Caco-2 (cell line): ENCODE results near the gene HIVEP3. TPM values are rescaled to one million over a fixed set of nuclear protein-coding genes. Genes with fewer than 3 reads are reported as not detected.

Experiments used
- BruUV-seq: library from RNA; stranded (reverse); fragments of 400-500 nt; replicated peaks from 2 replicates; lab custom pipeline; 2021; lab: Mats Ljungman, UMichigan
- CTCF ChIA-PET: fragments of 300-600 bp; sonication (Branson Sonifier 250); formaldehyde crosslinking; loops from one replicate; lab custom pipeline; 2022; ENCODE audit warnings: antibody characterized with exemption; lab: Charles Lee
- POLR2A ChIA-PET: fragments of 300-600 bp; sonication (Branson Sonifier 250); formaldehyde crosslinking; loops from one replicate; lab custom pipeline; 2022; ENCODE audit warnings: antibody characterized with exemption; lab: Charles Lee
- DNase-seq, 2 experiments: peaks; one replicate each; pipeline versions ENCODE4 v3.0.0 to v3.0.0-alpha.2; 2020 to 2022
- H3K27me3 ChIP-seq: replicated peaks from 2 replicates; pipeline ENCODE4 v1.6.0; 2011; ENCODE audit warnings: low read length; ENCODE audit not compliant: control insufficient read depth, insufficient read depth
- H3K36me3 ChIP-seq: 2 replicates; pipeline ENCODE4 v1.5.1; 2011; ENCODE audit warnings: low read length; ENCODE audit not compliant: control insufficient read depth, insufficient read depth
- H3K4me1 ChIP-seq: fragments of 250-450 bp; sonication (Bioruptor Pico); 2 replicates; pipeline ENCODE4 v1.5.1; 2020; ENCODE audit warnings: mild to moderate bottlenecking
- H3K4me3 ChIP-seq: 2 replicates; pipeline ENCODE4 v1.5.1; 2011; ENCODE audit warnings: low read depth, mild to moderate bottlenecking, control low read depth, low read length
- H3K9me3 ChIP-seq: fragments of 250-450 bp; sonication (Bioruptor Pico); 2 replicates; pipeline ENCODE4 v1.5.1; 2020; ENCODE audit warnings: mild to moderate bottlenecking, moderate library complexity
- H3K27ac Mint-ChIP-seq: one replicate; pipeline ENCODE4 v1.8.0; 2022; ENCODE audit warnings: mixed read lengths; ENCODE audit not compliant: unreplicated experiment
- H3K27me3 Mint-ChIP-seq: one replicate; pipeline ENCODE4 v1.8.0; 2022; ENCODE audit warnings: mixed read lengths; ENCODE audit not compliant: insufficient read depth, unreplicated experiment
- H3K36me3 Mint-ChIP-seq: one replicate; pipeline ENCODE4 v1.8.0; 2022; ENCODE audit warnings: mild to moderate bottlenecking, mixed read lengths; ENCODE audit not compliant: insufficient read depth, unreplicated experiment
- H3K4me1 Mint-ChIP-seq: one replicate; pipeline ENCODE4 v1.8.0; 2022; ENCODE audit warnings: low read depth, mixed read lengths; ENCODE audit not compliant: unreplicated experiment
- H3K4me3 Mint-ChIP-seq: one replicate; pipeline ENCODE4 v1.8.0; 2022; ENCODE audit warnings: mild to moderate bottlenecking, moderate library complexity, mixed read lengths; ENCODE audit not compliant: unreplicated experiment
- H3K9me3 Mint-ChIP-seq: one replicate; pipeline ENCODE4 v1.8.0; 2022; ENCODE audit warnings: mixed read lengths; ENCODE audit not compliant: unreplicated experiment
- intact Hi-C: fragments of 100-400 bp; cut with micrococcal nuclease; formaldehyde crosslinking; loops from one replicate; pipeline ENCODE4 v1.10.0; 2022; ENCODE audit not compliant: unreplicated experiment
- total RNA-seq: library from RNA; stranded (reverse); gene quantifications from 2 replicates; pipeline ENCODE4 v1.2.3, GENCODE V29; 2022
- TF ChIP-seq, protein P1 (sequence below), 2 experiments: fragments of 200-600 bp in 1 of 2; IDR thresholded peaks; 1 replicate in 1 of 2; 2 replicates in 1 of 2; pipeline versions ENCODE4 v1.5.1 to v1.8.0; 2011 to 2022; ENCODE audit warnings: antibody characterized with exemption in 1 of 2, control low read depth in 1 of 2, inconsistent platforms in 1 of 2, low read depth in 1 of 2, low read length in 1 of 2, mild to moderate bottlenecking in 1 of 2, moderate library complexity in 1 of 2; ENCODE audit not compliant: insufficient read depth in 1 of 2, severe bottlenecking in 1 of 2, unreplicated experiment in 1 of 2

The HIVEP3 gene
- total RNA-seq, 1 experiment from 2014 or later: 0.25 TPM

DNA sequence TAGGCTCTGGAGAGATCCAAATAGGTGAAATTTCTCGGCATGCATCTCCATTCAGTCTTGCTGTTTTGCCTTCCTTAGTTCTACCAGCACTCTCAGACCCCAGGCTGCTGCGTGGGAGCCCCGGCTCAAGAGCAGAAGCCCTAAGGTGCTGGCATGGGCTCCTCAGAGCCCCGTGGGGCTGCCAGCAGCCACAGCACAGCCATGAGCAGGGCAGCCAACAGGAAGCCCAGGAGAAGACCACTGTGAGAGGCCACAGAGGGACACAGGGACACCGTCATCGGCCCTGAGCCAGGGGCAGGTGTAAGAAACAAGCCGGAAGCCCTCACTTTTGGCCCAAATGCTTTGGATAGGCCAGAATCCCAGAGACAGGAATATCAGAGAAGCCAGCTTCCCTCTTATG is 66.6 kb downstream of the HIVEP3 start:
- Mint-ChIP-seq H3K27me3 (peaks cover 4% of the 10 kb centered on the region), H3K9me3 (no peaks in the 10 kb centered on the region), H3K4me1 (peaks cover 5% of the 10 kb centered on the region), H3K27ac (no peak overlapping the region), H3K4me3 (no peak overlapping the region), H3K36me3 (no peaks in the 10 kb centered on the region)
- TF ChIP-seq, protein P1, sequence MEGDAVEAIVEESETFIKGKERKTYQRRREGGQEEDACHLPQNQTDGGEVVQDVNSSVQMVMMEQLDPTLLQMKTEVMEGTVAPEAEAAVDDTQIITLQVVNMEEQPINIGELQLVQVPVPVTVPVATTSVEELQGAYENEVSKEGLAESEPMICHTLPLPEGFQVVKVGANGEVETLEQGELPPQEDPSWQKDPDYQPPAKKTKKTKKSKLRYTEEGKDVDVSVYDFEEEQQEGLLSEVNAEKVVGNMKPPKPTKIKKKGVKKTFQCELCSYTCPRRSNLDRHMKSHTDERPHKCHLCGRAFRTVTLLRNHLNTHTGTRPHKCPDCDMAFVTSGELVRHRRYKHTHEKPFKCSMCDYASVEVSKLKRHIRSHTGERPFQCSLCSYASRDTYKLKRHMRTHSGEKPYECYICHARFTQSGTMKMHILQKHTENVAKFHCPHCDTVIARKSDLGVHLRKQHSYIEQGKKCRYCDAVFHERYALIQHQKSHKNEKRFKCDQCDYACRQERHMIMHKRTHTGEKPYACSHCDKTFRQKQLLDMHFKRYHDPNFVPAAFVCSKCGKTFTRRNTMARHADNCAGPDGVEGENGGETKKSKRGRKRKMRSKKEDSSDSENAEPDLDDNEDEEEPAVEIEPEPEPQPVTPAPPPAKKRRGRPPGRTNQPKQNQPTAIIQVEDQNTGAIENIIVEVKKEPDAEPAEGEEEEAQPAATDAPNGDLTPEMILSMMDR (IDR thresholded peaks at IDR 0.05; ENCODE audit: insufficient read depth in 1 of 2, low read depth in 1 of 2, low read length in 1 of 2, severe bottlenecking in 1 of 2, unreplicated experiment in 1 of 2): no peak
- ChIA-PET CTCF (no interaction called here), POLR2A (no interaction called here)
- Histone ChIP-seq H3K4me1 (no peaks in the 10 kb centered on the region), H3K4me3 (no peak overlapping the region), H3K36me3 (no peaks in the 10 kb centered on the region), H3K27me3 (no peaks in the 10 kb centered on the region), H3K9me3 (no peaks in the 10 kb centered on the region)
- no peak for DNase-seq
- intact Hi-C loops: no loop called here
- no TSS peak for BruUV-seq

DNA sequence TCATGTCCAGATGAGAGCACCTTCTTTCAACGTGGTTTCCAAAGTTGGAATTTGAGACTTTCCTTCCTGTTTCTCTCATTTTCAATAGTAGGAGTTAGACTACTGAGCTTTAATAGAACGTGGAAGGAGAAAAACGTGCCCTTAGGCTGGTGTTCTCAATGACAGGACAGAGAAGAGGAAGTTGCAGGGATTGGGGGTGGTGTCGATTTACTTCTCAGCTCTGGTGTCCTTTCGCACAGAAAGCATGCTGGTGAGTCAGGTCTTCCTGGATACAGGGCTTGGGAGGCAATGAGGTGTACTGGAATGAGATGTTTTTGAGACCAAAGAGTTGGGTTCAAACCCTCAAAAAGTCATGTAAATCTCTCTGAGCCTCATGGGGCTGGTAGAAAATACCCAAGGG is 67.1 kb downstream of the HIVEP3 start:
- ChIA-PET CTCF (no interaction called here), POLR2A (no interaction called here)
- Histone ChIP-seq H3K4me1 (no peaks in the 10 kb centered on the region), H3K4me3 (no peak overlapping the region), H3K27me3 (no peaks in the 10 kb centered on the region), H3K36me3 (no peaks in the 10 kb centered on the region), H3K9me3 (no peaks in the 10 kb centered on the region)
- TF ChIP-seq, protein P1 (IDR thresholded peaks at IDR 0.05; ENCODE audit: insufficient read depth in 1 of 2, low read depth in 1 of 2, low read length in 1 of 2, severe bottlenecking in 1 of 2, unreplicated experiment in 1 of 2): no peak
- Mint-ChIP-seq H3K9me3 (no peaks in the 10 kb centered on the region), H3K36me3 (no peaks in the 10 kb centered on the region), H3K4me3 (no peak overlapping the region), H3K4me1 (peaks cover 5% of the 10 kb centered on the region), H3K27ac (no peak overlapping the region), H3K27me3 (peaks cover 3% of the 10 kb centered on the region)
- intact Hi-C loops: no loop called here
- no TSS peak for BruUV-seq
- no peak for DNase-seq

DNA sequence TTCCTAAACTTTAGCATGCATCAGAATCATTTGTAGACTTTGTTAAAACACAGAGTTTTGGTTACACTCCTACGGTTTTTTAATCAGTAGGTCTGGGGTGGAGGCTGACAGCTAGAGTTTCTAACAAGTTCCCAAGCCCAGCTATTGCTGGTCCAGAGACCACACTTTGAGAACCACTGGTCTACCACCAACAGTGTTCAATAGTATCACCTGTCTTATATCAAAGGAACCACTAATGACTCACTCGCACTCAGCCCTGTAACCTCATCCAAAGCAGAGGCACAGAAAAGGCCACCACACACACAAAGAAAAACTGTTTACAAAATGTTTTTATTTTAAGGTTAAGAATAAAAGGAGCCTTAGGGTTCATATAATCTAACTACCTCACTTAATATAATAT is 68.7 kb downstream of the HIVEP3 start:
- Histone ChIP-seq H3K9me3 (no peaks in the 10 kb centered on the region), H3K4me3 (no peak overlapping the region), H3K27me3 (no peaks in the 10 kb centered on the region), H3K36me3 (no peaks in the 10 kb centered on the region), H3K4me1 (no peaks in the 10 kb centered on the region)
- no TSS peak for BruUV-seq
- TF ChIP-seq, protein P1 (IDR thresholded peaks at IDR 0.05; ENCODE audit: insufficient read depth in 1 of 2, low read depth in 1 of 2, low read length in 1 of 2, severe bottlenecking in 1 of 2, unreplicated experiment in 1 of 2): no peak
- Mint-ChIP-seq H3K4me1 (peaks cover 5% of the 10 kb centered on the region), H3K9me3 (no peaks in the 10 kb centered on the region), H3K4me3 (no peak overlapping the region), H3K36me3 (no peaks in the 10 kb centered on the region), H3K27me3 (peaks cover 7% of the 10 kb centered on the region), H3K27ac (no peak overlapping the region)
- CTCF ChIA-PET: no interaction called here
- POLR2A ChIA-PET: no interaction called here
- intact Hi-C loops: no loop called here
- DNase-seq: no peak
